ENCODE data around the gene UBE2Q1. TPM values are rescaled to one million over a fixed set of nuclear protein-coding genes. Genes with fewer than 3 reads are reported as not detected.
A peak's percentile ranks its signal among the peaks of the same experiment; 100 is the strongest.

The UBE2Q1 gene
- total and polyA plus RNA-seq, 2 of the 4 experiments (the other 2 are of a cell fraction) = 20.6 to 24.7 TPM

DNA sequence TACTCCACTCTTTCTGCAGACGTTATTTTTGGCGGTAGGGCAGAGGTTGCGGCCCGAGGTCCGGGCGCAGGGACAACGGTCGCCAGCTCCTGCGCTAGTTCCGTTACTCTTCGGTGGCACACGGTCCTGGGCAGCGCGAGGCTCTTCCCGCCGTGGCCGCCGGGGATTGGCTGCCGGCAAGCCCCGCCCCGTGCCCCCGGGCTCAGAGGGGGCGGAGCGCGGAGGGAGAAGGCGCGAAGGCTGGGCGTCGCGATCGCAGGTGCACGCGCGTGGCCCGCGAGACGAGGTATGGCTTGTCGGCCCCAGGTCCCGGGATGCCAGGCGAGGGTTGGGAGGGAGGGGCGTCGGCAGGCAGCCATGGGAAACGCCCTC, 55.7 kb downstream of the UBE2Q1 start:
- Histone ChIP-seq H3K23ac (ENCODE audit: low read depth, low read length) (no peak overlapping the region), H3K4ac (ENCODE audit: low read depth, low read length) (no peak overlapping the region), H4K8ac (ENCODE audit: low read depth in 2 of 2, low read length in 2 of 2) (no peak overlapping the region), H3K56ac (ENCODE audit: extremely low read depth, insufficient read depth, low read length) (no peak overlapping the region), H3K9ac (ENCODE audit: low read depth, low read length) (no peak overlapping the region), H2BK15ac (ENCODE audit: low read depth, low read length) (no peak overlapping the region), H3K4me1 (ENCODE audit: control insufficient read depth, insufficient read depth, low read length) (peaks cover 2% of the 10 kb centered on the region; the same call in 1 of the 2 replicates), H3K27ac (ENCODE audit: insufficient read depth, low read length) (no peak overlapping the region), H2BK120ac (ENCODE audit: low read depth, low read length) (no peak overlapping the region), H3K14ac (replicated peaks; ENCODE audit: low read depth, low read length) (no peak overlapping the region), H3K18ac (ENCODE audit: low read depth, low read length) (no peak overlapping the region), H4K20me1 (ENCODE audit: insufficient read depth, low read length) (no peaks in the 10 kb centered on the region), H3K27me3 (ENCODE audit: control insufficient read depth, insufficient read depth, low read length) (peaks cover 75% of the 10 kb centered on the region), H4K91ac (ENCODE audit: insufficient read depth, low read depth, low read length) (no peak overlapping the region), H2BK20ac (ENCODE audit: low read depth, low read length) (no peak overlapping the region), H3K36me3 (ENCODE audit: control insufficient read depth, insufficient read depth, low read length) (no peaks in the 10 kb centered on the region), H3K4me2 (ENCODE audit: low read depth, low read length) (no peak overlapping the region), H2AK5ac (ENCODE audit: low read depth, low read length) (no peak overlapping the region), H3K9me3 (ENCODE audit: control insufficient read depth, insufficient read depth, low read length) (peaks cover 32% of the 10 kb centered on the region), H3K4me3 (ENCODE audit: insufficient read depth, low read depth, low read length) (no peak overlapping the region), H2AK9ac (replicated peaks; ENCODE audit: low read depth, low read length, poor library complexity) (no peak overlapping the region), H3K79me1 (ENCODE audit: low read depth in 1 of 2, low read length in 2 of 2) (no peaks in the 10 kb centered on the region), H2AFZ (replicated peaks; ENCODE audit: low read length, poor library complexity) (peak overlapping the region; percentile 51), H2BK5ac (ENCODE audit: low read depth, low read length, poor library complexity, severe bottlenecking) (no peak overlapping the region), H3K9me1 (ENCODE audit: insufficient read depth, low read length) (no peaks in the 10 kb centered on the region), H4K5ac (ENCODE audit: low read depth, low read length) (no peak overlapping the region)
- POLR2A ChIA-PET (ENCODE audit: unreplicated experiment) = no interaction called here
- CTCF ChIA-PET = interaction anchor here (0.6 kb wide), 1 partner anchor 230 kb away, joined by 3 read pairs; no protein-coding TSS in a partner anchor
- dilution Hi-C loops (cut with HindIII; ENCODE audit: low sequenced_read_pairs, unreplicated experiment) (no loop called here), in situ Hi-C loops (cut with MboI; ENCODE audit: low sequenced_read_pairs) (no loop called here), intact Hi-C loops (cut with micrococcal nuclease) (no loop called here)
- ATAC-seq (ENCODE audit: low read depth) (no peak), DNase-seq (no peak)
- BruUV-seq (replicated peaks) = no TSS peak
- 35% methylated on average over 4 of the region's 43 CpGs; no CpG with 5 or more reads in 1 of the 2 experiments for WGBS, 2 experiments (ENCODE audit: extremely low coverage in 2 of 2, insufficient read length in 1 of 2)
- TF ChIP-seq FOS (IDR thresholded peaks at IDR 0.05; ENCODE audit: low read depth, low read length) (no peak), NFE2L2 (IDR thresholded peaks at IDR 0.05; ENCODE audit: low read depth, low read length) (no peak), RCOR1 (IDR thresholded peaks at IDR 0.05; ENCODE audit: insufficient replicate concordance, low read length) (no peak), ELK1 (IDR thresholded peaks at IDR 0.05; ENCODE audit: borderline replicate concordance, low read depth, low read length) (no peak), SMC3 (IDR thresholded peaks at IDR 0.05; ENCODE audit: low read depth, low read length) (no peak), MAFK (IDR thresholded peaks at IDR 0.05; ENCODE audit: low read depth, low read length) (no peak)

Data from IMR-90 (cell line).